HEK293 (cell line): Measurements from ENCODE around the gene HMGN3.

Experiments used
- CTCF ChIP-seq: fragments of 450-650 bp; formaldehyde crosslinking; IDR thresholded peaks from 2 replicates; pipeline ENCODE4 v1.5.1; 2016; ENCODE audit warnings: missing biosample characterization, missing genetic modification characterization
- HOXD13 ChIP-seq: sonication (generic); formaldehyde crosslinking; IDR thresholded peaks from 2 replicates; pipeline ENCODE4 v1.8.0; 2022; ENCODE audit warnings: missing genetic modification reagents, borderline replicate concordance
- REST ChIP-seq: fragments of 450-650 bp; formaldehyde crosslinking; IDR thresholded peaks from 2 replicates; pipeline ENCODE4 v1.5.1; 2016; ENCODE audit warnings: missing biosample characterization, missing genetic modification characterization
- ZBTB11 ChIP-seq: fragments of 450-650 bp; formaldehyde crosslinking; conservative IDR thresholded peaks from 2 replicates; pipeline ENCODE4 v1.5.1; 2016; ENCODE audit warnings: low read depth, missing biosample characterization, missing genetic modification characterization
- ZBTB44 ChIP-seq: fragments of 450-650 bp; IDR thresholded peaks from 2 replicates; pipeline ENCODE4 v1.5.1; 2018; ENCODE audit warnings: missing biosample characterization, mild to moderate bottlenecking, missing genetic modification characterization
- ZBTB49 ChIP-seq: fragments of 450-650 bp; formaldehyde crosslinking; IDR thresholded peaks from 2 replicates; pipeline ENCODE4 v1.5.1; 2016; ENCODE audit warnings: missing biosample characterization, missing genetic modification characterization, low read depth
- ZFP3 ChIP-seq: fragments of 450-650 bp; formaldehyde crosslinking; IDR thresholded peaks from 2 replicates; pipeline ENCODE4 v1.5.1; 2016; ENCODE audit warnings: low read depth, missing biosample characterization, missing genetic modification characterization
- ZNF266 ChIP-seq: fragments of 450-650 bp; formaldehyde crosslinking; IDR thresholded peaks from 2 replicates; pipeline ENCODE4 v1.5.1; 2016; ENCODE audit warnings: missing biosample characterization, missing genetic modification characterization, low read depth
- ZNF362 ChIP-seq: fragments of 450-650 bp; formaldehyde crosslinking; IDR thresholded peaks from 2 replicates; pipeline ENCODE4 v1.5.1; 2016; ENCODE audit warnings: missing biosample characterization, missing genetic modification characterization
- ZNF473 ChIP-seq: fragments of 450-650 bp; formaldehyde crosslinking; IDR thresholded peaks from 2 replicates; pipeline ENCODE4 v1.5.1; 2017; ENCODE audit warnings: missing biosample characterization, missing genetic modification characterization

- TF ChIP-seq ZFP3 (tag by site-specific recombination) (no peak), ZBTB49 (tag by site-specific recombination) (no peak), HOXD13 (CRISPR knock-in tag) (no peak), ZNF362 (no peak), REST (tag by site-specific recombination) (no peak), ZNF266 (tag by site-specific recombination) (no peak), CTCF (no peak), ZNF473 (tag by site-specific recombination) (no peak), ZBTB11 (tag by site-specific recombination) (no peak), ZBTB44 (tag by site-specific recombination) (no peak)
These were observed 65.8 kb downstream of the HMGN3 start for GRCh38 chr6:79168695-79168980.
